NAMALWA (cell line): ENCODE measurements around the gene TSPAN15.

Experiments
- DNase-seq: peaks from one replicate; pipeline ENCODE4 v3.0.0-alpha.2; 2015; ENCODE audit warnings: low spot score

The TSPAN15 gene

DNA sequence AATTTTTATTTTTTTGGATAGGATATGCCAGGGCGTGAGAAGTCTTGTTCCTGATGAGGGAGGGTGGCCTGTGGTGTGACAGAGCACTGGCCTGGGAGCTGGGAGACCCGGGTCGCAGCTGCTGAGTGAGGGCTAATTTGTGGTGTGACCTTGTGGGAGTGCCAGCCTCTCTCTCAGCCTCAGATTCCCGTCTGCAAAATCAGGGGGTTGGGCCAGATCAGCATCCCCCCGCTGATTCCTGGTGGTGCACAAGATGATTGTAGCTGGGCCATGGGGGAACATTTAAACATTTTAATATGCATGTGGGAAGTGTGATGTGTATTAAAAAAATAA lies 14.9 kb downstream of the TSPAN15 start:
- no peak for DNase-seq

DNA sequence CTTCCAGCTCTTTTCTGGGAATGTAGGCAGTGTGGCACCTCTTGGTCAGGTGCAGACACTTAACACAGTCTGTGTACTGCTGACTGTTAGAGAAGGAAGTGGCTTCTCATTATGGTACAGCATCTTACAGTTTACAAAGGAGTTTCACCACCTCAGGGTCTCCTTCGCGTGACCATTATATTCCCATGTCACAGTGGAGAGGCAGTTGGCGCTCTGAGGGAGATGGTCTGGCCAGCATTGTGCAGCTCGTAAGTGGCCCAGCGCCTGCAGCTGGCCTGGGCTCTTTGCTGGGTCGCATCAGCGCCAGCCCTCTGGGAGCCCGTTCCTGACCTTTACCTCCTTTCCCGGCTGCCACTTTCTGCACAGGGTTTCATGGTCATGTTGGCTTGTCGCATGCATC lies 15.4 kb downstream of the TSPAN15 start:
- no peak for DNase-seq

GRCh38 chr10:69467928-69468750 lies 16.9 kb downstream of the TSPAN15 start:
- no peak for DNase-seq

DNA sequence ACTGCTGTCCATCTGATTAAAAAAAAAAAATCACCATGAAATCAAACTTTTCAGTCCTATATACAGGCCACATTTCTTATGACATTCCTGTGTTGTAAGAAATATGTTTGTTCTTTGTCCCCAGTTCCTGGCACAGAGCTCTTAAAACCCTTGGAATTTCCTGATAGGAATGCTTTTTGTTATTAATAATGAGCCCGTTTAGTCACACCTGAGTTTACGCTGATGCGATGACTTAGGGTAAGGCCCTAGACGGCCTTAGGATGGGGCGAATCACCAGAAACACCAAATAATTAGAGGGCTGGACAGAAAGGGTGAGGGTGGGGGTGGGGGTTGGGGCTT lies 17.5 kb downstream of the TSPAN15 start:
- no peak for DNase-seq

- no peak for DNase-seq
Measured at GRCh38 chr10:69469976-69470375, 18.7 kb downstream of the TSPAN15 start.

DNA sequence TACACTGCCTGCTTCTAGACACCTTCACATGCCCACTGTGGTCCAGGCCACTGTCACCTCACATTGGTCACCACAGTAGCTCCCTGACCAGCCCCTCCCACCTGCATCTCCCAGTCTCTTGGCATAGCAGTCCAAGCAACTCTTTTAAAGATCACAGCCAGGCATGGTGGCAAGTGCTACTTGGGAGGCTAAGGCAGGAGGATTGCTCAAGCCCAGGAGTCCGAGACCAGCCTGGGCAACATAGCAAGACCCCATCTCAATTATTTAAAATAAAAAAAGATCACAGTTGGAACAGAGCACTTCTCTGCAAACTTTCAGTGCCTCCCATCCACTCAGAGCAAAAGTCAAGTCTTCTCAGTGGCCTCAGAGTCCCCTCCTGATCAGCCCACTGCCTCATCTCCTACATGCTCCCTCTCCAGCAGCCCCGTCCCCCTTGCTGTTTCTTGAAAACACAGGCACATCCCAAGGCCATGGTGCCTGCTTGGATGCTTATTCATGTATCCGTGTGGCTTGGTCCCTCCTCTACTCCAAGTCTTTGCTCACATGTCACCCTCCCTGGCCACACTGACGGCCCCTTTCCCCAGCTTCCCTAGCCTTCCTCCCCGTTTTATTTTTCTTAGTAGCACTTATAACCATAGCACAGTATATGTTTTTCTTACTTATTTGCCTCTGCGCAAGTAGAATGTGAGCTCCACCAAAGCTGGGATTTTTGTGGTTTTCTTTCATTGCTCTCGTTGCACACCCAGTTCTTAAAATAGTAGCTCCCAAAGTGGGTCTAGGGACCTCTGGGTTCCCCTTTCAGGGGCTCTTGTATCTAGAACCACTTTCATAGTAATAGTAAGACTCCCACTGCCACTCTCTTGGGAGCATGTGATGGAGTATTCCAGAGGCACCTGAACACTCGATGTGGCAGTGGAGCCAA lies 19.5 kb downstream of the TSPAN15 start:
- no peak for DNase-seq

GRCh38 chr10:69472142-69472541 lies 20.9 kb downstream of the TSPAN15 start:
- no peak for DNase-seq

DNA sequence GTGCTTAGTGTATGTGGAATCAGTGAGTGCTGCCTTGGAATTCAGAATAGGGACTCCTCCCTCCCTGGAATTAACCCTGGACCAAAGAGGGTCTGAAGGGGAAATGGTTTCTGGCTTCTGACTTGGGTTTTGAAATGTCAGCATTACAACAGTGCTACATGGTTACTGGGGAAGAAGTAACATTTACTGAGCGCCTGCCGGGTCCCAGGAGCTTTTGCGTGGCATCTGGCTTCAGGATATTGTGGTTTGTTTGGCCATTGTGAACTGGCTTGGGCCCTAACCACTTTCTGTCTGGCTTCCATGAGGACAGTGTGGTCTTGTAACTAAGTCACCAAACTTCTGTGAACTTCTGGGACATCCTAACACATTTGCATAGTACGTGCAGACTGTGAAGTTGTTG lies 21.3 kb downstream of the TSPAN15 start:
- DNase-seq: no peak

DNA sequence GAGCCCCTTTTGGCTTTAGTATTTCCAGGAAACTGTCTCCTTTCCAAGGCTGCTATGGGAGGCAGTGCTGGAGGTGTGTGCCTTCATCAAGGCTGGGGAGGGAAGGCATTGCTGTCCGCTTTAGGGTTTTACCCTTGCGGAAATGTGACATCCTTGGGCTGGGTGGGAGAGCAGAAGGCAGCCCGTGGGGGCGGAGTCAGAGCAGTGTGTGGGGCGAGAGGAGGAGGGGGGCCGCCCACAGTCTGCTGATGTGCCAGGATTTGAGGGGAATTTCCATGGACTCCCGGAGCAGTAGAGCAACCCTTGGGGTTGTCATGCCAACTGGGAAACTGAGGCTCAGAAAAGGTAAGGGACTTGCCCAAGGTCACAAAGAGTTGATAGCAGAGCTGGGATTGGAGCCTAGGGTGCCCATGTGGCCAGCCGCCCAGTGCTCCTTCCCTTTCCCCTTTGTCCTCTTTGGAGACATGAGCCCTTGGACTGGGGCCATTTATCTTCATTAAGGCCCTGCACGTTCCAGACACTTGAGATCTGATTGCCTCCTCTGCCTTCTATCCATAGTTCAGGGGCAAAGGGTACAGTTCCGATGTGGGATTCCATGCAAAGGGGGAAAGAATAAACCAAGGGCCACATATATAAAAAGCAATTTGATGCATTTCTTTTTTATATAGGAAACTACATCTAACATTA lies 22.2 kb downstream of the TSPAN15 start:
- no peak for DNase-seq

GRCh38 chr10:69474742-69475432 lies 23.6 kb downstream of the TSPAN15 start:
- DNase-seq: no peak

GRCh38 chr10:69475433-69475830 lies 24.2 kb downstream of the TSPAN15 start:
- no peak for DNase-seq

DNA sequence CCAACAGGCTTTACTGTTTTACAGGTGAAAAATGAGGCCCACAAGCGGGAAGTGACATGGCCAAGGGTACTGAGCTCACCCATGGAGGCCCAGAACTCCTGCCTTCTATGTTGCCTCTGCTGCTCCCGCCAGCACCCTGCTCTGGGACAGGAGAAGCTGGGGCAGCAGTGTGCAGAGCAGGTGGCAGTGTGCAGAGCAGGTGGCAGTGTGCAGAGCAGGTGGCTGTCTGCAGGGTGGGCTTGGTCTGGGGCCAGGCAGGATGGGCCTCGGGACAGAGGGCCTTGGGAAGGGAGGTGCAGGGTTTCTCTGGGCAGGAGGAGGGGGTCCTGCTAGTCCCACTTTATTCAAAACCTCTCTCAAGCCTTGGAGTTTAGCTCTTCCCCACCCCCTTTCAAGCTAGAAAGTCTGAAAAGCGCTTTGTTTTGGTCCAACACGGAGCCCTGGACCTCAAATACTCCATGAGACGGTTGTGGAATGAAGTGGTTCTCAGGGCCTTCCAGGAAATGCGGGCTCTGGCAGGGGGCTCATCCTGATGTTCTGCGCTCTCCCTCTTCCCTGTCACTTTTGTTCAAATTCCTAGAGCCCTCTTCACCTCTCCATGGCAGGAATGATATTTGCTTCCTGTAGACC lies 26.8 kb downstream of the TSPAN15 start:
- DNase-seq: no peak

DNA sequence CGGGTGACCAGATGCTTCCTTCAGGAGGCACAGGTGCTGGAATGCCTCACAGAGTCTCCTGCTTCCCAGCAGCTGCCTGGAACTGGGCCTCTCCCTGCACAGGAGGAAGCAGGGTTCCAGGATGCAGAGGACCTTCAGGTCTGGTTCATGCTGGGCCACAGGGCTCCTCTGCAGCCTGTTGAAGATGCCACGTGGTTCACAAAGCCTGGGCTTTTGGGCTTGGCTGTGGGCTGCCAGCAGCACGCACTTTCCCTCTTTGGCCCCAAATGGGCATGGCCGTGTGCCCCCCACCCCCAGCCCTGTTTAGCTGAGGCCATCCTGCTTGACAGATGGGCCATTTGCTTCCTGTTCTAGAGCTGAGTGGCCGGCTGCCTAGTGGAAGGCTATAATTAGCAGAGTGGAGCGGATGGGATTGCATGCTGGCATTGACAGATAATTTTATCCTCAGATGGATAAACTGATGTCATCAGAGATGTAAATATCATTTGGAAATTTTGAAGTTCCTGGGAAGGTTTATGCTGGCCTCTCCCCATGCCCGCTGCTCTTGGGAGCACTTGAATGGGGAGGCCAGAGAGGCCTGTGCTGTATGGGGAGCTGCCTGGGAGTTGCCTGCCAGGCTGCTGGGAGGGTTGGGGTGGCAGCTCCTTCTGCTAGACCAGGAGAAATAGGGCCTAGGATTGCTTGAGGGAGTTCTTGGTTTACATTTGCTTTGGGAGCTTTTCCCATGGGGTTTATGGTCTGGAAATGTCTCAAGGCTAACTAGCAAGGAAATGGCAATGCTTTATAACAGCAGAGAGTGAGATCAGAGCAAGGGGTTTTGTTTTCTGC lies 28.2 kb downstream of the TSPAN15 start:
- no peak for DNase-seq

- DNase-seq: no peak
Measured at GRCh38 chr10:69480068-69480412, 28.8 kb downstream of the TSPAN15 start.

DNA sequence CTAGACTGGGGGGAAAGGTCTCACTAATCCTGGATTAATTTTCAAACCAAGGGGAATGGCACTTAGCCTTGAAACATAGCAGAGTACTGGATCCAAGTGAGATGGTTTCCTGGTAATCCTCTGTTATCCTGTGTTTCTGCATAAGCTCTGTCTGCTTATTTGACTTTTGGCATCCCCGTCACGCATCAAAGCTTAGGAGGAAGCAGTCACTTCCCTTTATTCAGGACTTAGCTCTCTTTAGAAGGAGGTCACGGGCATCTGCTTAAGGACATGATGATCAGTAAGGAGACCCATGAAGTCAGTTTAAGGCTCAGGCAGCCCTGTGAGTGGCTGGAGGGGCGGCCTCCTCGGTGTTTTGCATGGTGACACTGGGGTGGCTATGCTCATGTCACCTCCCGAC lies 30.0 kb downstream of the TSPAN15 start:
- DNase-seq: peak; percentile 53

- DNase-seq: no peak
Measured at GRCh38 chr10:69481811-69482524, 30.7 kb downstream of the TSPAN15 start.

DNA sequence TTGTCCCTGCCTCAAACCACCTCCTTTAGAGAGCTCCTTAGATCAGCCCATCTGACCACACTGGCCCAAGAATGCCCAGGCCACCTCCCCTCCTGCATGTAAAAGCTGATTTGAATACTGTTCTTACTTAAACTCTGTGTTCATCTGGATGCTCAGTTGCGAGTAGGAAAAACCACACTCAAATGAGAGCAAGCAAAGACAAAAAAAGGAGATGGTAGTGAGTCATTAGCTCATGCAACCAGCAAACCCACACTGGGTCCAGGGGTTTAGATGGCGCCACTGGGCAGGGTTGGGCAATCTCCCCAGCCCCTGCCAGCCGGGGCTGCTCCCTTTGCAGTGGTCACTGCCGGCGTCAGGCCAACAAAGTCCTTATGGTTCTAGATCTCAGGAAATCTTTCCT lies 32.7 kb downstream of the TSPAN15 start:
- no peak for DNase-seq

DNA sequence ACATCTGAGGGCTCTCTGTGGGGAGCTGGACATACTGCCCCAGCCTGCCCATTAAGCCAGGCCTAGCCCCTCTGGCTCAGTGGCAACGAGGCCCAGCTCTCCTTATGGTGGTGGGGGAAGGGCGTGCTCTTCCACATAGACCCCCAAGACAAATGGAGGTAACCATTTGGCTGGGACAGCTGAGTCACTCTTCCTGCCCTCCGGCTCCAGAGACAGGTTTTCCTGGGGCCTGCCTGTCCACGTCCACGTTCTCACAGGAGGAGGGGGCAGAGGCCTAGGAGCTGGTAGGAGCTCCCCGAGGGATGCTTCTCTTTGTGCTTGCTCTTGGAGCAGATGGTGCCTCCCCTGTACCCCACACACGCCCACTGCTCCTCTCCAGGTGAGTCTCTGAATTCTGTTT lies 33.5 kb downstream of the TSPAN15 start:
- no peak for DNase-seq

DNA sequence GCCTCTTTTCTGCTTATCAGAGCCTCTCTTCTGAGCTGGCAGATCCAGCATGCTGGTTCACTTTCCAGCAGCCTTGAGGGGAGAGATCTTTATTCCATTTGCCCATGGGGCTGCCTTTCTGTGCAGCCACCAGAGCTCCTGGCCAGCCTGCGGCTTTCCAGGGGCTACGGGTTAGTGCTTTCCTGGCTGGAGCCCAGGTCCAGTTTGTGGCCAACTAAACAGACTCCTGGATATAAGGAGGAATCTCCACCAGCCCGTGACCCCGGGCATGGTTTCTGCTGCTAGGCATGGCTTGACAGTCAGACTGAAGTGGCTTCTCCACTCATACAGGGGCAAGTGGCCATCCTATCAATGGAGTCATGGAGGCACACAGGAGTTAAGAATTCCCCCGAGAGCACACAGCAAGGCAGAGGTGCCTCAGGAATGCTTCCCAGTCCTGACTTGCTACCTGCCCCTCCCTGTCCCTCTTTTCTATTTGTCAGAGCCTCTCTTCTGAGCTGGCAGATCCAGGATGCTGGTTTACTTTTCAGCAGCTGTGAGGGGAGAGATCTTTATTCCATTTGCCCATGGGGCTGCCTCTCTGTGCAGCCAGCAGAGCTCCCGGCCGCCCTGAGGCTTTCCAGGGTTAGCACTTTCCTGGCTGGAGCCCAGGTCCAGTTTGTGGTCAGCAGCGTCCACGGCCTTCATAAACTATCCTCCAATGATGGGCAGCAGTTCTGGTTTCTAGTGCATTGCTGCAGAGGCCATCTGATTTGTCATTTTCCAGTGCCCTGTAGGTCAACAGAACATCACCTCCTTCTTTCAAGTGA lies 35.9 kb downstream of the TSPAN15 start:
- no peak for DNase-seq
